Chondrocyte (in vitro differentiated cells): ENCODE data around the gene USHBP1. TPM values are rescaled to one million over a fixed set of nuclear protein-coding genes. Genes with fewer than 3 reads are reported as not detected.

Experiments used
- DNase-seq: peaks from one replicate; pipeline ENCODE4 v3.0.0; 2021; ENCODE audit warnings: mixed read lengths, low spot score
- H3K27ac Mint-ChIP-seq: one replicate; pipeline ENCODE4 v1.8.0; 2021; ENCODE audit warnings: mild to moderate bottlenecking, moderate library complexity, mixed read lengths; ENCODE audit not compliant: unreplicated experiment
- H3K27me3 Mint-ChIP-seq: 2 replicates; pipeline ENCODE4 v1.8.0; 2021; ENCODE audit warnings: low read depth, mixed read lengths
- H3K36me3 Mint-ChIP-seq: 2 replicates; pipeline ENCODE4 v1.8.0; 2021; ENCODE audit warnings: low read depth, mixed read lengths
- H3K4me1 Mint-ChIP-seq: 2 replicates; pipeline ENCODE4 v1.8.0; 2021; ENCODE audit warnings: low read depth, mild to moderate bottlenecking, mixed read lengths
- H3K4me3 Mint-ChIP-seq: one replicate; pipeline ENCODE4 v1.8.0; 2021; ENCODE audit warnings: mild to moderate bottlenecking, moderate library complexity, mixed read lengths; ENCODE audit not compliant: unreplicated experiment
- H3K9me3 Mint-ChIP-seq: 2 replicates; pipeline ENCODE4 v1.8.0; 2021; ENCODE audit warnings: low read depth, mixed read lengths
- CTCF ChIP-seq: fragments of 200-600 bp; sonication (generic); IDR thresholded peaks from 2 replicates; pipeline ENCODE4 v1.5.0; 2021; ENCODE audit warnings: antibody characterized with exemption, mild to moderate bottlenecking, moderate library complexity
- total RNA-seq: library from RNA; stranded (reverse); gene quantifications from 3 replicates; pipeline ENCODE4 v1.2.1, GENCODE V29; 2021

USHBP1 gene
- total RNA-seq, 1 donor from 2014 or later = not detected

DNA sequence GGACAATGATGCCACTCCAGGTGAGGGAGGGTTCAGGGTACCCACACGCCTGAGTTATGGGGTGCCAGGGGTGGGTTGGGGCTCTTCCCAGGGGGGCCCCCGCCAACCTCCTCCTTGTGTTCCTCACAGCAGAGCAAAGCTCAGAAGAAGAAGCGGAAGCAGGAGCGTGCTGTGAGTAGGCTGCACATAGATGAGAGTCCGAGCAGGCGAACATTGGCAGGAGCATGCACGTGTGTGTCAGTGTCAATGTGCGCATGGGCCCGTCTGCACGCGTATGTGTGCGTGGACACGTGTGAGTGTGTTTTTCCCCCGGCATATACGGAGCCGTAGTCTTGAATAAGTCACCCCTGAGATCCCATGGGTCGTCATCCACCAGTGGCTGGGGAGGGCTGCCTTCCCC lies 61.8 kb downstream of the USHBP1 start:
- Mint-ChIP-seq H3K4me1 (no peaks in the 10 kb centered on the region), H3K4me3 (no peak overlapping the region), H3K9me3 (no peaks in the 10 kb centered on the region), H3K36me3 (peaks cover 53% of the 10 kb centered on the region), H3K27ac (no peak overlapping the region), H3K27me3 (no peaks in the 10 kb centered on the region)
- DNase-seq = no peak
- TF ChIP-seq CTCF = no peak

GRCh38 chr19:17202249-17202648 lies 62.3 kb downstream of the USHBP1 start:
- peaks cover 56% of the 10 kb centered on the region for H3K36me3 Mint-ChIP-seq
- H3K4me1 Mint-ChIP-seq = no peaks in the 10 kb centered on the region
- DNase-seq = no peak
- H3K27ac Mint-ChIP-seq = peak overlapping the region; percentile 17
- H3K27me3 Mint-ChIP-seq = no peaks in the 10 kb centered on the region
- TF ChIP-seq CTCF = no peak
- H3K4me3 Mint-ChIP-seq = no peak overlapping the region
- no peaks in the 10 kb centered on the region for H3K9me3 Mint-ChIP-seq

GRCh38 chr19:17200408-17201079 lies 64.0 kb downstream of the USHBP1 start:
- Mint-ChIP-seq H3K4me1 (no peaks in the 10 kb centered on the region), H3K27ac (no peak overlapping the region), H3K36me3 (peaks cover 61% of the 10 kb centered on the region), H3K4me3 (no peak overlapping the region), H3K27me3 (no peaks in the 10 kb centered on the region), H3K9me3 (no peaks in the 10 kb centered on the region)
- no peak for TF ChIP-seq CTCF
- DNase-seq = no peak

Other genes starting within 250 kb of the USHBP1 start
- gene CPAMD8, start 237.9 kb downstream of the USHBP1 start, total RNA-seq = 4.9 to 10.6 TPM (median 6.1 TPM) in 3 replicates
- 7.8 to 9.5 TPM (median 8.2 TPM) in 3 replicates for gene HAUS8, start 189.3 kb downstream of the USHBP1 start, total RNA-seq
- 90.8 to 98.1 TPM (median 94.6 TPM) in 3 replicates for gene MYO9B, start 189.0 kb downstream of the USHBP1 start, total RNA-seq
- 27.3 to 31.7 TPM (median 29.9 TPM) in 3 replicates for gene USE1, start 49.4 kb downstream of the USHBP1 start, total RNA-seq
- gene OCEL1, start 38.5 kb downstream of the USHBP1 start, total RNA-seq = 21.1 to 23.8 TPM (median 22.3 TPM) in 3 replicates
- 31.9 to 45.0 TPM (median 43.7 TPM) in 3 replicates for gene NR2F6, start 18.8 kb downstream of the USHBP1 start, total RNA-seq
- 83.3 to 100 TPM (median 91.2 TPM) in 3 replicates for gene BABAM1, start 2.7 kb upstream of the USHBP1 start, total RNA-seq
- 0.38 to 0.57 TPM (median 0.53 TPM) in 3 replicates for gene ANKLE1, start 17.2 kb upstream of the USHBP1 start, total RNA-seq
- 3.5 to 6.6 TPM (median 5.9 TPM) in 3 replicates for gene ABHD8, start 38.7 kb upstream of the USHBP1 start, total RNA-seq
- 56.6 to 68.7 TPM (median 61.7 TPM) in 3 replicates for gene MRPL34, start 41.1 kb upstream of the USHBP1 start, total RNA-seq
- 53.0 to 66.6 TPM (median 63.9 TPM) in 3 replicates for gene DDA1, start 44.8 kb upstream of the USHBP1 start, total RNA-seq
- gene ANO8, start 70.1 kb upstream of the USHBP1 start, total RNA-seq = 16.7 to 18.9 TPM (median 16.8 TPM) in 3 replicates
- 16.7 to 20.9 TPM (median 20.6 TPM) in 3 replicates for gene GTPBP3, start 72.8 kb upstream of the USHBP1 start, total RNA-seq
- 0.22 to 0.44 TPM in 2 of 3 replicates, not detected in the other for gene PLVAP, start 112.6 kb upstream of the USHBP1 start, total RNA-seq
- gene CCDC194, start 129.5 kb upstream of the USHBP1 start, total RNA-seq = not detected in 3 replicates
- not detected in 3 replicates for gene BST2, start 140.9 kb upstream of the USHBP1 start, total RNA-seq
- 36.3 to 46.7 TPM (median 39.4 TPM) in 3 replicates for gene MVB12A, start 155.3 kb upstream of the USHBP1 start, total RNA-seq
- 0.27 to 0.57 TPM (median 0.28 TPM) in 3 replicates for gene TMEM221, start 183.9 kb upstream of the USHBP1 start, total RNA-seq
- not detected in 3 replicates for gene NXNL1, start 196.2 kb upstream of the USHBP1 start, total RNA-seq
- 6.8 to 7.9 TPM (median 7.7 TPM) in 3 replicates for gene SLC27A1, start 205.8 kb upstream of the USHBP1 start, total RNA-seq
- 73.7 to 112 TPM (median 108 TPM) in 3 replicates for gene PGLS, start 246.9 kb upstream of the USHBP1 start, total RNA-seq